ENCODE measurements around the gene KNDC1.

The KNDC1 gene

GRCh38 chr10:133211141-133211830 lies 51.3 kb downstream of the KNDC1 start:
- no peak for TF ChIP-seq CTCF (IDR thresholded peaks at IDR 0.05; ENCODE audit: low read depth, low read length, missing control alignments)
- H3K4me3 ChIP-seq (ENCODE audit: low read depth, low read length): no peak overlapping the region
- DNase-seq (ENCODE audit: low read depth): no peak

GRCh38 chr10:133211959-133212852 lies 52.2 kb downstream of the KNDC1 start:
- no peak overlapping the region for H3K4me3 ChIP-seq (ENCODE audit: low read depth, low read length)
- TF ChIP-seq CTCF (IDR thresholded peaks at IDR 0.05; ENCODE audit: low read depth, low read length, missing control alignments): no peak
- DNase-seq (ENCODE audit: low read depth): no peak

- no peak overlapping the region for H3K4me3 ChIP-seq (ENCODE audit: low read depth, low read length)
- no peak for TF ChIP-seq CTCF (IDR thresholded peaks at IDR 0.05; ENCODE audit: low read depth, low read length, missing control alignments)
- DNase-seq (ENCODE audit: low read depth): no peak
These were observed 53.0 kb downstream of the KNDC1 start for GRCh38 chr10:133212853-133213494.

GRCh38 chr10:133213641-133214467 lies 53.8 kb downstream of the KNDC1 start:
- H3K4me3 ChIP-seq (ENCODE audit: low read depth, low read length): no peak overlapping the region
- no peak for DNase-seq (ENCODE audit: low read depth)
- TF ChIP-seq CTCF (IDR thresholded peaks at IDR 0.05; ENCODE audit: low read depth, low read length, missing control alignments): no peak

- TF ChIP-seq CTCF (IDR thresholded peaks at IDR 0.05; ENCODE audit: low read depth, low read length, missing control alignments): no peak
- no peak overlapping the region for H3K4me3 ChIP-seq (ENCODE audit: low read depth, low read length)
- no peak for DNase-seq (ENCODE audit: low read depth)
These were observed 54.7 kb downstream of the KNDC1 start for GRCh38 chr10:133214468-133215410.
